COLO668 (cell line): ENCODE measurements around the gene TEKT5.

ENCODE experiments used
- DNase-seq: peaks from one replicate; lab custom pipeline; 2025; ENCODE audit not compliant: unreplicated experiment; lab: John Stamatoyannopoulos, UW

TEKT5 gene

GRCh38 chr16:10611825-10612342, 82.8 kb downstream of the TEKT5 start:
- DNase-seq = no peak

DNA sequence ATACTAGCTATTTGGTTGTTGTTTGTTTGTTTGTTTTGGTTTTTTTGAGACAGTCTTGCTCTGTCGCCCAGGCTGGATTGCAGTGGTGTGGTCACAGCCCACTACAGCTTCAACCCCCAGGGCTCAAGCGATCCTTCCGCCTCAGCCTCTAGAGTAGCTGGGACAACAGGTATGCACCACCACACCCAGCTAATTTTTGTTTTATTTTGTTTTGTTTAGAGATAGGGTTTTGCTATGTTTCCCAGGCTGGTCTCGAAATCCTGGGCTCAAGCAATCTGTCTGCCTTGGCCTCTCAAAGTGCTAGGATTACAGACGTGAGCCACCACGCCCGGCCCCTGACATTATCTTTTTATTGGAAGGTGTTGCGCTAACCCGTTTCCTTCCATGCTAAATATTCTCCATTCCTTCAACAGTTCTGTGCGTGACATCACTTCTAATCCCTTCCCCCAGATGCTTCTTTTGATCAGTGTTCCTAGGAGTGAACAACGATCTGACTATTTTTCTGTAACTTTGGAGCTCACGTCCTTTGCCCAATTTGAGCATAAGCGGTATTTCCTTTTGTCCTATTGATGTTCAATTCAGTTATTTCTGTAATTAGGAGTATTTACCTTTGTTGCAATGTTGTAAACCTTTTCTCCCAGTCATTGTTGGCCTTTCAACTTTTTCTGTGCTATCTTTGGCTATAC, 84.1 kb downstream of the TEKT5 start:
- no peak for DNase-seq

DNA sequence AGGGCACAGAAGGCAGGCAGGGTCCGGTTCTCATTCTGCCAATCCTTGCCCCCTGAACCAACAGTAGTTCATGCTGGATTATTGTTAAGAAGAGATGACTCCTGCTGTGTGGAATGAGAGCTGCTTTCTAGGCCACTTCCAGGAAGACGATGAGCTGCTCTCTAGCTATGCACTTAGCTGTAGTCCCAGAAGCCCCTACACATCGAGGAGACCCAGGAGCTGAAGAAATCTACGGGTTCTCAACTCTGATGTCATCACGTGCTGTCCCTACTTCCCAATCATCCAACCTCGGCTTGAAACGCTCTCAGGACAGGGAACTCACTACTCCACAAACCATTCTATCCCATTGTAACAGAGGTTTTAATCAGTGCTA, 85.3 kb downstream of the TEKT5 start:
- no peak for DNase-seq

DNA sequence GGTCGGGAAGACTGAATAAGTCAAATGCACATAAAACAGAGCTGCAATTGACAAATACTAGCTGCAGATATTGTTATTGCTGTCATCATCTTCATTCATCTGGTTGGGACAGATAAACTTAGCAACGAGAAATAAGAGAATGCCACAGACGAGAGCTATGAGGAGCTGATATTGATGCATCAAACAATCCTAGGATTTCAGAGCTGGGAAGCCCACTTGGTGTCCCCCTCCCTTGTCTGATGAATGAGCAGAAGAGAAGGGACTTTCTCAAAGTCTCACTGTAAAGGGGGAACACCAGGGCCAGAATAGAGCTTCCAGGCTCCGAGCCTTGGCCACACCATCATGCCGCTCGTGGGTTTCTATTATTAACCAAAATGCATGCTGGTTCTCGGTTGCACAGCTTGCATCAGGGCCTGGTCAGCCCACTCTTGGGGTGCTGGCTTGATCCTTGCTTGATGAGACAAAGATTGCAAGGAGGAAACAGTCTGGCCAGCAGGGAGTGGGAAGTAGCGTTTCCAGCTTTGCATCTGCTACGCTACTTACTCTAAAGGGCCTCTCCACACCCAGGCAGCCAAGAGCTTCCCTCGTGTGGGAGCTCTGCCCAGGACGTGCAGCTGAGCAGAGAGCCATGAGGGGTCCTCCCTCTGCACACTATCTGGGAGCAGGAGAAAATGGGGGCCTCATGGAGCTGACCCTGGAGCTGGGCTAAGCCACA, 85.9 kb downstream of the TEKT5 start:
- no peak for DNase-seq

DNA sequence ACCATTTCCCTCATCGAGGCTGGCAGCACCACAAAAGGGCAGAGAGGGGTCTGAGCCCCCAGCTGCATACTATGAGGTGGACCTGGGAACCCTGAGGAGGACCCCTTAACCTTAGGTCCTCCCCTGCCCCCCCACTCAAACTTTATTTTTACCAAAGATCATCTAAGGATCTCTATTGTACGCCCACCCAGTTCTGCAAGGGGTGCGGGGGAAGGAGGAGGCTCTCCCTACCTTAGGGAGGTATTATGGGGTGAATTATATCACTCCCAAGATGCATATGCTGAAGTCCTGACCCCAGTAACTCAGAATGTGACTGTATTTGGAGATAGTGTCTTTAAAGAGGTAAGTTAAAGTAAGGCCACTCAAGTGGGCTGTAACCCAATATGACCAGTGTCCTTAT, 87.6 kb downstream of the TEKT5 start:
- DNase-seq = no peak

DNA sequence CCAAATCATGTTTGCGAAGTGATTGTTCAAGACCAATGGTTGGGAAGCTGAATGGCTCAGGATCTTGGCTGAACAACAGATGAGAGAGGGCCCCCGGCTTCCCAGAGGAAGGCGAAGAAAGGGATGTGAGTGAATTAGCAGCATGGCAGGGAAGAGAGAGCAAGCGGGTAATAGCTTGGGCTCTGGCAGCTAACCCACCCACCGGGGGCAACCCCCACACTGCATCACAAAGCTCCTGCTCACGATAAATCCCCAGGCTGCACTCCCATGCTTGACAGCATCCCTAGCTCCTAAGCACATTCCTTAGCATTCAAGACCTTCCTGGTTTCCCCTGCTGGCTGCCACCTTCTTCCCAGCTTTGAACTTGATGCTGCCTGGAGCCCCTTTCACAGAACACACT, 88.1 kb downstream of the TEKT5 start:
- DNase-seq = no peak

DNA sequence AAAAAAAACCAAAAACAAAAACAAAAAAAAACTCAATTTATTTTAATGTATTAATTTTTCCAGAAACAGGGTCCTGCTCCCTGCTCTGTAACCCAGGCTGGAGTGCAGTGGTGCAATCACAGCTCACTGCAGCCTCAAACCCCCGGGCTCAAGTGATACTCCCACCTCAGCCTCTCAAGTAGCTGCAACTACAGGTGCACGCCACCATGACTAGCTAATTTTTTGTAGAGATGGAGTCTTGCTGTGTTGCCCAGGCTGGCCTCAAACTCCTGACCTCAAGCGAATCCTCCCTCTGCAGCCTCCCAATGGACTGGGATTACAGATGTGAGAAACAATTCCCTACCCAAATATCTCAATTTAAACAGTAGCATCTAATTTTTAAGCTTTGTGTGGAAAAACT, 89.1 kb downstream of the TEKT5 start:
- no peak for DNase-seq

GRCh38 chr16:10601444-10602408, 93.0 kb downstream of the TEKT5 start:
- no peak for DNase-seq

DNA sequence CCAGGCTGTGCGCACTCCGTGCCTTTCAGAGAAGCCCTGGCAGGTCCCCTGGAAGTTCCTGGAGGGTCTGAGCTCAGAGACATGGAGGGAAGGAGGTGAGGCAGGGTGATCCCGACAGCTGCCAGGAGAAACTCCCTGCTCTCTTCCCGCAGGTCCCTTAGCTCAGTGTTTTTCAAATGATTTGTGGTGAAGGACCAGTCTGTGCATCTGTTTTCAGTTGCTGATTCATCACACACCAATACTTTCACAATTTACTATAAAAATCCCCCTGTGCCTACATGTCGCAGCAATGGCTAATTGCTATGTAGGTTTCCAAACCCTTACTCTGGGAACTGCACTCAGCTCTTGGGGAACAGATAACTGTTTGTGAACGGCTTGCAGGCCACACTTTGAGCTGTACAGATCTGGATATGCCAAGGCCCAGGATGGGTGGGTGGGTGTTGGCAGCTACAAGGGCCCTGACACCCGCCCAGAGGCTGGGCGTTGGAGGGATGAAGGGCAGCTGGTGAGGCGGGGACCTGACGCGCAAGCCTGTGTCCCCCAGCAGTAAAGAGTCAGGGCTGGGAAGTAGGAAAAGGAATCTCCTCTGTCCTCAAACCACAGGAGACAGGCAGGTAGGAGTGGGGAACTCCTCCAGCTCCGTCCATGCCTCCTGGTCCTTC, 93.8 kb downstream of the TEKT5 start:
- no peak for DNase-seq

DNA sequence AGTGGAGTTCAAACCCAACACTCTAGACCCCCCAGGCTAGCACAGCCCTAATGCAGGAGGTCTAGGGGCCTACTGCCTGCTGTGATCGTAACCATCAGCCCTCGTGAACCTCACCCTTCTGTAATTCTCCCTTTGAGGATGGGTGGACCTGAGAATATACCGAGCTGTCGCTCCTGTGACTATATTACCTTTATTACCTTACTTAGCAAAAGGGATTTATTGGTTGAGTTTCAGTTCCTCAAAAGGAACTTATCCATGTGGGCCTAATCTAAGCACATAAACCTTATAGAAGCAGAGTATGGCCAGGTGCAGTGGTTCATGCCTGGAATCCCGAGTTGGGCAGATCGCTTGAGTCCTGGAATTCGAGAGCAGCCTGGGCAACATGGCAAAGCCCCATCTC, 95.1 kb downstream of the TEKT5 start:
- no peak for DNase-seq

- DNase-seq = no peak
These were observed 96.6 kb downstream of the TEKT5 start for GRCh38 chr16:10598157-10598556.

GRCh38 chr16:10597187-10597601, 97.5 kb downstream of the TEKT5 start:
- DNase-seq = no peak

DNA sequence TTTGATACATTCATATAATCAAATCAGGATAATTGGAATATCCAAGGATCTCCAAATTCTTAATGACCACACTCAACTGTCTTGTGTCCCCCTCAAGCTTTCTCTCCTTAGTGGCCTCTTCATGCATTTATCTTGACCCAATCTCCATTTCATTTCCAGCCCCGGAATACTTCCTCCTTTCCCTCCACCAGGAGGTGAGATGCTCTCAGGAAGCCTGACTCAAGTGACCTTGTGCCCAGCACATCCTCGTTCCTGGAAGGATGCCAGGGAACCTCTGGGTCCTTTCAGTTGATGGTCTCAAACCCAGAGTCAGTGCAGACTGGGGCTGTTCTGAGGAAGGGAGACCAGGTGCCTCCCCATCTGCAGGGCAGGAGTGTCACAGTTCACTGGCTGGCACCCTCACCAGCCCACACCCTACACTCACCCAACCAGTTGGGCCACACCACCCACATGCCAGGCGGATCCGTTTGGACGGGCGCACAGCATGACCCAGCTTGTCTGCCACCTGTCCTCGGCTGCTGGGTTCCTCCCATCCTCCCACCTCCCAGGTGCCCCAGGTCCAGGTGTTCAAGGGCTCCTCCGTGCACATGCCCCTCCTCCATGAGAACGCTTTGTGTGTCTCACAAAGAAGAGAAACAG, 100.3 kb downstream of the TEKT5 start:
- peak; percentile 95 for DNase-seq

- no peak for DNase-seq
These were observed 102.1 kb downstream of the TEKT5 start for GRCh38 chr16:10592611-10593010.

- no peak for DNase-seq
These were observed 104.4 kb downstream of the TEKT5 start for GRCh38 chr16:10590342-10590741.

DNA sequence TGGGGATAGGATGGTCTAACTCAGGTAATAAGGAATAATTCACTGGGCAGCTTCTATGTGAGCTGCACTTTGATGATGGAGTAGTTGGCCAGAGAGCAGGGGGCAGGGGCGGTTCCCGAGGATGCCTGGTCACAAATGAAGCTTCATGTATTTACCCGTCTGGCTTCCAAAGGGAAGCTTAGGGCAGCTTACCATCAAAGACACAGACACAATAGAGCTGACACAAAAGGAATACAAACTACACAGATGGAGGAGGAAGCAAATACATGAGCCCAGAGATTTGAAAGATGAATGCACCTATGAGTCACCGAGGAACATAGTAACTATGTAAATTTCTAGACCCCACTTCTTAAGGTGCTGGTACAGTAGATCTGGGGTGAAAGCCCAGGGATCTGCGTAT, 105.6 kb downstream of the TEKT5 start:
- DNase-seq = peak; percentile 6

GRCh38 chr16:10587622-10588021, 107.1 kb downstream of the TEKT5 start:
- DNase-seq = no peak

- DNase-seq = no peak
These were observed 109.7 kb downstream of the TEKT5 start for GRCh38 chr16:10584981-10585438.

- DNase-seq = no peak
These were observed 111.5 kb downstream of the TEKT5 start for GRCh38 chr16:10583269-10583668.

DNA sequence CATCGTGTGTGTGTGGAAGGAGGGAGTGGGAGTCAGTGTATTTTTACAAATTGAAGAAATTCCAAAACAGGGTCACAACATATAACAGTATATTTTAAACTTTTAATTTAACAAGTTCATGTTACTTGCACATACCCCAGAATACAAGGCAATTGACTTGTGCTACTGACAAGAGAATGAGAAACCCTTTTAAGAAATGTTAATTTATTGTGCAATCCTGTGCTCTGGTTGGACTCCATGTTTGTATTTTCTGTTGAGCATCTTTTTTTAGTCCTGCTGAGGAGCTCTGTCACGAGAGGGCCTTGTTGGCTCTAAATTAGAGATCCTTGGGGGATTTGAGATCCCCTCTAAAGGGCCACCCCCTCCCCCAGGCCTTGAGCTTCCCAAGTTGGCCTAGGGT, 113.2 kb downstream of the TEKT5 start:
- DNase-seq = no peak
